SIG-M5 treated with dmso at 0.1 percent for 504 hours (cell line): ENCODE data around the gene TRMT61A.
A peak's percentile ranks its signal among the peaks of the same experiment; 100 is the strongest.
"Not testable (repeated sequence)": the region's sequence is repeated elsewhere in the genome, so short reads cannot be mapped to it uniquely, and the experiment has no call there.

Source experiments
- DNase-seq: peaks from one replicate; lab custom pipeline; 2025; ENCODE audit not compliant: unreplicated experiment; lab: John Stamatoyannopoulos, UW

TRMT61A gene

DNA sequence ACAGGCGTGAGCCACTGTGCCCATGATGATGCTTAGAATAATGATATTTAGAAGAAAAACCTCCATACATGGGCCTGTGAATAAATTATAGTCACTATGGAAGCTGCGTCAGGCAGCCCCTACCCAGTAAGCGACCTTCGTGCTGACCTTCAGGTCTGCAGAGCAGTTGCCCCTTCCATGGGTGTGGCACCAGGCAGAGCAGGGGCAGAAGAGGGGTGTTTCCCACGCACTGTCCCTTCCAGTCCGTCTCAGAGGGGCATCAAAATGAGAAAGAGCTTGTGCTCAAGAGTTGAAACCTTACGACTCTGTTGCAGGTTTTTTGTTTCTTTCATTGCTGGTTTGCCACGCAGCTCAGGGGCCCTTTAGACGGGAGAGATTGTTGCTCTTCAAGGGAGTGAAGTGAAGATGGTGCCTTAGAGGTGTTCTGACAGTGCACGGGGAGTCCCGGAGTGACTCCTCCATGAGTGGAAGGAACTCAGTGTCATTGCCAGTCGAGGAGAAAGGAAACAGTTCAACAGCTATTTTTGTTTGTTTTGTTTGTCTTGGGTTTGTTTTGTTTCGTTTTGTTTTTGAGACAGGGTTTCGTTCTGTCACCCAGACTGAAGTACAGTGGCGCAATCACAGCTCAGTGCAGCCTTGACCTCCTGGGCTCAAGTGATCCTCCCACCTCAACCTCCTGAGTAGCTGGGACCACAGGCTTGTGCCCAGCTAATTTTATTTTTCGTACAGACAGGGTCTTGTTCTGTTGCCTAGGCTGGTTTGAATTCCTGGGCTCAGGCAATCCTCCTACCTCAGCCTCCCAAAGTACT lies 20.3 kb upstream of the TRMT61A start:
- no peak for DNase-seq

DNA sequence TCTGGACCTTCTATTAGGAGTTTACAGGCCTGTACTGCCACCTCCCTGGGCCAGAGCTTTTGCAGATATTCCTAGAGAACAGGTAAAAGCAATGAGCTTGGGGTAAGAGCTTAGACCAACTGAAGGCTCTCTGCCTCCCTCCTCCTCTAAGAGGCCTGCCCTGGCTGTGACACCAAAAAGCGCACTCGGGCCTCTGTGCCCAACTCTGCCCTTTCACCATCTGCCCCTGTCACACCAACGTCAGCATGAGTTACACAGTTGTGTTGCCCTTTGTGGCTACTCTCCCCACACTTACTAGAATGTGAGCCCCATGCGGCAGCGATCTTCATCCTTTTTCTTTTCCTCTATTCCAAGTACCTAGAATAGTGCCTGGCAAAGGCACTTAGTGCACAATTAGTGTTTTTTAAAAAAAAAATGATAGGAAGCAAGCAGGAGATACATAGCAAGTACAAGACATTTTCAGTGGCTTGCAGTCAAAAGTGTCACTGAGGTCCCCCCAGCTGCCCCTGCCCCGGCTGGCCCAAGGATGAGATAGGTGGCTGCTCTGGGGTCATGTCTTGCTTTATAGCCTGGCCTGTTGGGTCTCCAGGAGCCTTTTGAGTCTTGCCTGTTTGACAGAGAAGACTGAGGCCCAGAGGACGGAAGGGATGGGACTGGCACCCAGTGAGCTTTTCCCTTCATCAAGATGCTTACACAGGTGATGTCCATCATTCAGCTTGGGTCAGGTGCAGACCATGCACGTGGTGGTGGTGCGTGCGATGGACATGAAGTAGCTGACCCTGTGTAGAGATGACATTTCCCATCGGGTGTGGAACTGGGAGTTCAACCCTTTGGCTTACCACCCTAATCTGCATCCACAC lies 18.9 kb upstream of the TRMT61A start:
- no peak for DNase-seq

- no peak for DNase-seq
Observed at GRCh38 chr14:103510724-103511693, 18.0 kb upstream of the TRMT61A start.

- not testable (repeated sequence) for DNase-seq
Observed at GRCh38 chr14:103512180-103512579, 16.8 kb upstream of the TRMT61A start.

GRCh38 chr14:103512701-103513611 lies 16.0 kb upstream of the TRMT61A start:
- no peak for DNase-seq

- no peak for DNase-seq
Observed at GRCh38 chr14:103514596-103515421, 14.2 kb upstream of the TRMT61A start.

DNA sequence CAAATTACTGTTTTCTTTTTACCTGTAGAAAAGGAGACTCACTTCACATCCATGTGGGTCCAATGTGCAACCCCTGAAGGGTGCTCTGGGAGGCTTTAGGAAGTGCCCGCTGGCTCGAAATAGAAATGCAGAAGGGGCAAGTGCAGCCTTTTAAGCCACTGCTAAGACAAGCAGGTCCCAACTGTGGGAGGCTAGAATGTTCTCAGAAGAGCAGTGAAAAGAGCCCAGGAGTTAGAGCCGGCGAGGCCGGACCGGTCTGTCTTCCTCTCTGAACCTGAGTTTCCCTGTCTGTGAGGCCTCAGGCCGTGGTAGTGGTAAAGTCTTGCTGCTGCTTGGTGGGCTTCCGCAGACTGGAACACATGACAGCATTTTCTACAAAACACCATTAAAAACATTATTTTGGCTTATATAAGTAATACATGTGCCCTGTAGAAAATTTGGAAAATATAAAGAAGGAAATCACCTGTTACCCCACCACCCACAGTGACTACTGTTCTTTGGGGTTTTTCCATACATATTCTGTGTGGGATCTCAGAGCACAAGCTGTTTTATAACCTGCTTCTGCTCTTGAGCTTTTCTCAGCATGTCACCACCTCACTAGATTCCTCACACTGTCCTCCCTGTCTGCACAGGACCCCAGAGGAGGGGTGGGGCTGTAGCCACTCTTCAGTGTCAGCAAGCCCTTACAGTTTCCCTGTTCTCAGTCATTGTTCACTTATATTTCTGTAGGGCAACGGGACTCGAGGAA lies 12.4 kb upstream of the TRMT61A start:
- no peak for DNase-seq

- no peak for DNase-seq
Observed at GRCh38 chr14:103517174-103517566, 11.8 kb upstream of the TRMT61A start.

DNA sequence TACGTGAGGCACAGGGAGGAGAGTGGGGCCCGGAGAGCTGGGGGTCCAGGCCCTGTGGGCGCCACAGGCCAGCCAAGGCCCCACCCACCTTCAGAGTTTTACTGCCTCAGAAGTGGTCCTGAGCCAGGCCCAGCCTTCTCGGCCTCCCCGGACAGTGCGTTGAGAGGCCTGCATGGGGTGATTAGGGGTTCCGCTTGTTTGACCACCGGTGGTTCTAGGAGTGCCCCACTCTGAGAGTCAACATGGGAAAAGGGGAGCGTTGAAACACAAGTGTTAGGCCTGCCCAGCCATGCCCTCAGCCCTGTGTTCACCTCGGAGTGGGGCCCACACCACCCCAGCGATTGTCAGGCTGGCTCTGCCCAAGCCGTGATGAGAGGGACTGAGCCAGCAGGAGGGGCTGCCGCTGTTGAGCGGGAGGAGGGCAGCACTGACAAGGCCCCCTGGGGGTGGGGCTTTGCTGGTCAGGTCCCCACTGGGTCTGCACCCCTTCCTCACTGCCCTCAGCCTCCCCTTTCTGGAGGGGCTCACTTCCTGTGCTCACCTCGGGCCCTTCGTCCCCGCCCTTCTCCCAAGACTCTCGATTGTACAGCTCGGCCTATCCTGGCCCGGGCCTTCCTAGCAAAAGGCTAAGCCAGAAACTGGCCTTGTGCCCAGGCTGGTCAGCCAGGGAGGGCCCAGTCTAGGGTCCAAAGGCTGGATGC lies 11.1 kb upstream of the TRMT61A start:
- DNase-seq, result no peak

GRCh38 chr14:103518422-103519042 lies 10.5 kb upstream of the TRMT61A start:
- no peak for DNase-seq

DNA sequence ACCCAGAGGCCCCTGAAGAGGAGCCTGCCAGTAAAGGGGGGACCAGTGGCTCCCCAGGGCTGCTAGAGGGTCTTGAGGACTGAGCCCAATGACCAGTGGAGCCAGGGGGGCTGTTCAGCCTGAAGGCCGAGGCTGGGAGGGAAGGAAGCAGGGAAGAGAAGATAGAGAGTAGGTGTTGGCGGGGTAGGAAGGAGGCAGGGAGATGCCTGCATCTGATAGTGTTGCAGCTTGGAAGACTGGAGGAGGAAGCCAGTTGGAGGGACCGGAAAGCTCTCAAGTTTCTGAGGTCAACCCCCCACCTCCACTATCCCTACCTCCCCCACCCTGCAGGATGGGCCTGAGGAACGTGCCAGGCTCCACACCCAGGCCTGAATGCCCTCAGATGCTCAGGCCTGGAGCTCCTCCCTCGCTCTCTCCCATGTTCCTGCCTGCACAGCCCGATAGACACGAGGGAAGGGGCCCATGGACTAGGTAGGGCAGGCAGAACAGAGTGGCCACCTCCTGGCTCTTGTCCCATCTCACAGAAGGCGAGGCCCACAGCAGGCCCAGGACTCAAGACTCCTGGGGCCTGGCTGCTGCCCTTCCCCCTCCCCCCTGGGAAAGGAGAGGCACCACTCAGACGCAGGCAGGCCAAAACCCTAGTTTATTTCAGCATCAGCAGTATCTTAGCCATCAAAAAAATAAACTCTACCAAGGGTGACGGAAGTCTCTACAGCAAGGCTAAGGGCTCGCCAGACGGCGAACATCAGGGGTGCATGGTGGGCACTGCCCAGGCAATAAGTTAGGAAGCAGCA lies 9.8 kb upstream of the TRMT61A start:
- DNase-seq, result no peak

DNA sequence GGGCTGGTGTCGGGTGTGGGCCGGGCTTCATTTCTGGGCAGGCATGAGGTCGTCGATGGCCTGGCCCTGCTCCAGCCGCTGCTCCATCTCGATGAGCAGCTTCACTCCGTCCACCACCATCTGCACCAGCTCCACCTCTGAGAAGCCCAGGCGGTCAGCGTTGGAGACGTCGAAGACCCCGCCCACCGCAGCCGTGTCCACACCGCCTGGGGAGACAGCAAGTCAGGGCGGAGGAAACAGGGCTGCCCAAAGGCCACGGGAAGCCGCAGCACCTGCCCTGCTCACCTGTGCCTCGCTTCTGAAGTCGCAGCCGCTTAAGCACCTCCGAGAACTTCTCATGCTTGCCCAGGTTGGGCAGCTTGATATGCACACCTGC lies 9.2 kb upstream of the TRMT61A start:
- no peak for DNase-seq

GRCh38 chr14:103520269-103520656 lies 8.7 kb upstream of the TRMT61A start:
- DNase-seq, result no peak

DNA sequence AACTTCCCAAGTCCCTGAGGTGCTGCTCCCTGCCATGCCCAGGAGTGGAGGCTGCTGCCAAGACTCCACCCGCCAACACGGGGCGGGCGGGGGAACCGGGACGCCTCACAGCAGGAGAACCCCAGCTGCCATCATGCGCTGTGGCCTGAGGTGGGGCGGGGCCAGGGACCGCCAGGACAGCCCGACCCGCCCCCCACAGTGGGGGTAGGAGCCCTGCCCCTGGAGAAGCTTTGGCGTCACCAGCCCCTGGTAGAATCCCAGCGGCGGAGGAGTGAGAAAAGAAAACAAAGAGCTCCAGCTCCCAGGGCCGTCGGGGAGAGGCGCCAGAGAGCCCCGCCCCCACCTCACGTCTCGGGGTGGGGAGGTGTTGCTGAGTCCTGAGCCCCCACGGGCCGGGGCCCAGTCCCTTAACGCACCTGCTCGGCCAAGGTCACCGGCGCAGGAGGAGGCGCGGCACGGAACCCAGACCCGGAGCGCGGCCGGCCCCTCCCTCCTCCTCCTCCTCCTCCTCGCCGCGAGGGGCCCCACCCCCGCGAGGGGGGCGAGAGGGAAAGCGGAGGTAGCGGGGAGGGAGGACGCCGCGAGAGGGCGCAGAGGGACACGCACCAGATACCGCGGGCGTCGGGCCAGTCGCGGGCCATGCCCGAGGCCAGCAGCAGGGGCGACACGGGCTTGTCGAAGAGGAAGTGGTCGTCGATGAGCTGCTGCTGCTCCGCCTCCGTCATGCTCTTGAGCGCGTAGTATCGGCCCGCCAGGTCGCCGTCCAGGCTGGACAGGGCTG lies 8.1 kb upstream of the TRMT61A start:
- DNase-seq, result peak; percentile 74

- no peak for DNase-seq
Observed at GRCh38 chr14:103521438-103521950, 7.5 kb upstream of the TRMT61A start.
